HCT116 (cell line): ENCODE measurements around the gene GALNT17. TPM values are rescaled to one million over a fixed set of nuclear protein-coding genes. Genes with fewer than 3 reads are reported as not detected.

ENCODE experiments used
- ATAC-seq: fragments of 200-7000 bp; cut with Tn5 transposase; 2 replicates; pipeline ENCODE4 v1.9.1; 2020; ENCODE audit warnings: mild to moderate bottlenecking, moderate library complexity
- BruUV-seq: library from RNA; stranded (reverse); fragments of 400-500 nt; replicated peaks from 2 replicates; lab custom pipeline; 2021; lab: Mats Ljungman, UMichigan
- CTCF ChIA-PET: fragments of 300-600 bp; sonication (Branson Sonifier 250); formaldehyde crosslinking; loops from one replicate; lab custom pipeline; 2021; ENCODE audit warnings: antibody characterized with exemption; lab: Charles Lee
- POLR2A ChIA-PET: fragments of 300-600, 350-600 bp; sonication (Branson Sonifier 250); formaldehyde crosslinking; loops from one replicate; lab custom pipeline; 2021; ENCODE audit warnings: antibody characterized with exemption; lab: Charles Lee
- RAD21 ChIA-PET, 2 experiments: fragments of 300-600 bp; sonication (Branson Sonifier 250); formaldehyde crosslinking; loops; one replicate each; lab custom pipeline; 2023; ENCODE audit warnings: low total read pairs in 2 of 2; ENCODE audit not compliant: uncharacterized antibody in 2 of 2, unreplicated experiment in 2 of 2, low non-redundant PET in 1 of 2; lab: Charles Lee
- DNase-seq: peaks from one replicate; pipeline ENCODE4 v3.0.0-alpha.2; 2010; ENCODE audit warnings: low read depth, low spot score
- H2AFZ ChIP-seq: fragments of 200-600 bp; shearing (Covaris generic), sonication (generic); 2 replicates; pipeline ENCODE4 v1.6.1; 2017; ENCODE audit warnings: low read depth, mixed run types, mixed read lengths, antibody characterized with exemption, low read length; ENCODE audit not compliant: poor library complexity, severe bottlenecking
- H3K27ac ChIP-seq: 2 replicates; pipeline ENCODE4 v1.5.1; 2012; ENCODE audit warnings: low read depth, low read length
- H3K27me3 ChIP-seq: fragments of 200-600 bp; sonication (generic); 2 replicates; pipeline ENCODE4 v1.6.1; 2016; ENCODE audit warnings: mixed run types, low read length, mixed read lengths; ENCODE audit not compliant: insufficient read depth
- H3K36me3 ChIP-seq, 2 experiments: fragments of 200-500 bp in 1 of 2; fragments of 200-600 bp in 1 of 2; sonication (Bioruptor generic) in 1 of 2; sonication (generic) in 1 of 2; 2 replicates each; pipeline versions ENCODE4 v1.5.1 to v1.6.1; 2014 to 2016; ENCODE audit warnings: low read length in 2 of 2, inconsistent platforms in 1 of 2, mixed read lengths in 1 of 2, mixed run types in 1 of 2; ENCODE audit not compliant: insufficient read depth in 2 of 2, control insufficient read depth in 1 of 2
- H3K4me1 ChIP-seq, 2 experiments: fragments of 200-600 bp in 1 of 2; sonication (generic) in 1 of 2; 2 replicates each; pipeline versions ENCODE4 v1.5.1 to v1.6.1; 2012 to 2017; ENCODE audit warnings: low read length in 2 of 2, inconsistent platforms in 1 of 2, mild to moderate bottlenecking in 1 of 2, mixed read lengths in 1 of 2, mixed run types in 1 of 2, moderate library complexity in 1 of 2; ENCODE audit not compliant: insufficient read depth in 2 of 2, control insufficient read depth in 1 of 2
- H3K4me2 ChIP-seq: fragments of 200-600 bp; sonication (generic); 2 replicates; pipeline ENCODE4 v1.6.1; 2017; ENCODE audit warnings: mixed run types, low read length, mixed read lengths
- H3K4me3 ChIP-seq, 2 experiments: fragments of 200-600 bp in 1 of 2; sonication (generic) in 1 of 2; replicated peaks in 1 of 2; 2 replicates each; pipeline ENCODE4 v1.5.1; 2011 to 2016; ENCODE audit warnings: low read length in 2 of 2, control low read depth in 1 of 2, low read depth in 1 of 2, mild to moderate bottlenecking in 1 of 2, mixed read lengths in 1 of 2, mixed run types in 1 of 2
- H3K79me2 ChIP-seq: fragments of 200-600 bp; sonication (generic); 2 replicates; pipeline ENCODE4 v1.6.1; 2017; ENCODE audit warnings: mild to moderate bottlenecking, mixed run types, low read length, moderate library complexity, mixed read lengths; ENCODE audit not compliant: insufficient read depth
- H3K9ac ChIP-seq: fragments of 200-600 bp; sonication (generic); 2 replicates; pipeline ENCODE4 v1.6.1; 2016; ENCODE audit warnings: low read length, mixed read lengths
- H3K9me2 ChIP-seq: fragments of 200-600 bp; sonication (generic), shearing (Covaris generic); 2 replicates; pipeline ENCODE4 v1.6.1; 2017; ENCODE audit warnings: mixed run types, mild to moderate bottlenecking, moderate library complexity; ENCODE audit not compliant: insufficient read depth
- H3K9me3 ChIP-seq, 2 experiments: fragments of 200-500 bp in 1 of 2; fragments of 200-600 bp in 1 of 2; sonication (Bioruptor generic) in 1 of 2; sonication (generic) in 1 of 2; 2 replicates each; pipeline ENCODE4 v1.6.1; 2014 to 2017; ENCODE audit warnings: low read length in 2 of 2, mixed read lengths in 2 of 2, inconsistent platforms in 1 of 2, low read depth in 1 of 2, mild to moderate bottlenecking in 1 of 2, mixed run types in 1 of 2, moderate library complexity in 1 of 2; ENCODE audit not compliant: control insufficient read depth in 1 of 2, insufficient read depth in 1 of 2
- H4K20me1 ChIP-seq: fragments of 200-600 bp; sonication (generic), shearing (Covaris generic); 2 replicates; pipeline ENCODE4 v1.6.1; 2017; ENCODE audit warnings: mixed run types, mild to moderate bottlenecking, moderate library complexity; ENCODE audit not compliant: insufficient read depth
- ATF3 ChIP-seq: IDR thresholded peaks from 2 replicates; pipeline ENCODE4 v1.6.1; 2012
- CBX3 ChIP-seq: IDR thresholded peaks from 2 replicates; pipeline ENCODE4 v1.6.1; 2012; ENCODE audit warnings: low read depth
- CEBPB ChIP-seq: IDR thresholded peaks from 2 replicates; pipeline ENCODE4 v1.6.1; 2012; ENCODE audit warnings: low read depth
- EGR1 ChIP-seq: IDR thresholded peaks from 2 replicates; pipeline ENCODE4 v1.6.1; 2012; ENCODE audit warnings: low read depth
- ELF1 ChIP-seq: IDR thresholded peaks from 2 replicates; pipeline ENCODE4 v1.6.1; 2012; ENCODE audit warnings: low read depth, borderline replicate concordance
- EZH2 ChIP-seq: fragments of 200-600 bp; sonication (generic); IDR thresholded peaks from 2 replicates; pipeline ENCODE4 v1.6.1; 2017; ENCODE audit warnings: antibody characterized with exemption, mixed run types
- EZH2phosphoT487 ChIP-seq: fragments of 200-600 bp; IDR thresholded peaks from 2 replicates; pipeline ENCODE4 v1.6.1; 2018; ENCODE audit warnings: antibody characterized with exemption, borderline replicate concordance
- POLR2AphosphoS5 ChIP-seq: IDR thresholded peaks from 2 replicates; pipeline ENCODE4 v1.6.1; 2011; ENCODE audit warnings: mild to moderate bottlenecking, low read depth, low read length, moderate library complexity
- RAD21 ChIP-seq: IDR thresholded peaks from 2 replicates; pipeline ENCODE4 v1.6.1; 2012; ENCODE audit warnings: low read depth, mild to moderate bottlenecking
- REST ChIP-seq: IDR thresholded peaks from 2 replicates; pipeline ENCODE4 v1.6.1; 2012; ENCODE audit warnings: low read depth
- SIN3A ChIP-seq: IDR thresholded peaks from 2 replicates; pipeline ENCODE4 v1.6.1; 2012; ENCODE audit warnings: low read depth
- SP1 ChIP-seq: IDR thresholded peaks from 2 replicates; pipeline ENCODE4 v1.6.1; 2012; ENCODE audit warnings: low read depth
- TCF7L2 ChIP-seq: IDR thresholded peaks from 2 replicates; pipeline ENCODE4 v1.7.0; 2011; ENCODE audit warnings: borderline replicate concordance, inconsistent platforms; ENCODE audit not compliant: insufficient read depth, insufficient read length; ENCODE audit errors: extremely low read depth
- ZFX ChIP-seq: fragments of 450-650 bp; IDR thresholded peaks from 2 replicates; pipeline ENCODE4 v1.6.1; 2017
- intact Hi-C: fragments of 100-400 bp; cut with micrococcal nuclease; formaldehyde crosslinking; loops from 2 replicates; pipeline ENCODE4 v1.10.0; 2022
- total RNA-seq: library from RNA; stranded (reverse); gene quantifications from one replicate; pipeline ENCODE4 v1.2.1, GENCODE V29; 2021; ENCODE audit not compliant: unreplicated experiment
- TF ChIP-seq, protein P1 (sequence below): IDR thresholded peaks from 2 replicates; pipeline ENCODE4 v1.6.1; 2011; ENCODE audit warnings: mild to moderate bottlenecking, low read length, moderate library complexity; ENCODE audit not compliant: insufficient replicate concordance; ENCODE audit errors: extremely low read depth
- TF ChIP-seq, protein P2 (sequence below): IDR thresholded peaks from 2 replicates; pipeline ENCODE4 v1.6.1; 2012

The GALNT17 gene
- total RNA-seq, 1 experiment from 2014 or later: not detected

- TF ChIP-seq SP1 (no peak), ELF1 (no peak), SIN3A (no peak), EZH2phosphoT487 (no peak), EGR1 (no peak), ATF3 (no peak)
- TF ChIP-seq, protein P1, sequence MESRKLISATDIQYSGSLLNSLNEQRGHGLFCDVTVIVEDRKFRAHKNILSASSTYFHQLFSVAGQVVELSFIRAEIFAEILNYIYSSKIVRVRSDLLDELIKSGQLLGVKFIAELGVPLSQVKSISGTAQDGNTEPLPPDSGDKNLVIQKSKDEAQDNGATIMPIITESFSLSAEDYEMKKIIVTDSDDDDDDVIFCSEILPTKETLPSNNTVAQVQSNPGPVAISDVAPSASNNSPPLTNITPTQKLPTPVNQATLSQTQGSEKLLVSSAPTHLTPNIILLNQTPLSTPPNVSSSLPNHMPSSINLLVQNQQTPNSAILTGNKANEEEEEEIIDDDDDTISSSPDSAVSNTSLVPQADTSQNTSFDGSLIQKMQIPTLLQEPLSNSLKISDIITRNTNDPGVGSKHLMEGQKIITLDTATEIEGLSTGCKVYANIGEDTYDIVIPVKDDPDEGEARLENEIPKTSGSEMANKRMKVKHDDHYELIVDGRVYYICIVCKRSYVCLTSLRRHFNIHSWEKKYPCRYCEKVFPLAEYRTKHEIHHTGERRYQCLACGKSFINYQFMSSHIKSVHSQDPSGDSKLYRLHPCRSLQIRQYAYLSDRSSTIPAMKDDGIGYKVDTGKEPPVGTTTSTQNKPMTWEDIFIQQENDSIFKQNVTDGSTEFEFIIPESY: no peak
Measured at GRCh38 chr7:71687286-71687685, 555.3 kb downstream of the GALNT17 start (continued).

DNA sequence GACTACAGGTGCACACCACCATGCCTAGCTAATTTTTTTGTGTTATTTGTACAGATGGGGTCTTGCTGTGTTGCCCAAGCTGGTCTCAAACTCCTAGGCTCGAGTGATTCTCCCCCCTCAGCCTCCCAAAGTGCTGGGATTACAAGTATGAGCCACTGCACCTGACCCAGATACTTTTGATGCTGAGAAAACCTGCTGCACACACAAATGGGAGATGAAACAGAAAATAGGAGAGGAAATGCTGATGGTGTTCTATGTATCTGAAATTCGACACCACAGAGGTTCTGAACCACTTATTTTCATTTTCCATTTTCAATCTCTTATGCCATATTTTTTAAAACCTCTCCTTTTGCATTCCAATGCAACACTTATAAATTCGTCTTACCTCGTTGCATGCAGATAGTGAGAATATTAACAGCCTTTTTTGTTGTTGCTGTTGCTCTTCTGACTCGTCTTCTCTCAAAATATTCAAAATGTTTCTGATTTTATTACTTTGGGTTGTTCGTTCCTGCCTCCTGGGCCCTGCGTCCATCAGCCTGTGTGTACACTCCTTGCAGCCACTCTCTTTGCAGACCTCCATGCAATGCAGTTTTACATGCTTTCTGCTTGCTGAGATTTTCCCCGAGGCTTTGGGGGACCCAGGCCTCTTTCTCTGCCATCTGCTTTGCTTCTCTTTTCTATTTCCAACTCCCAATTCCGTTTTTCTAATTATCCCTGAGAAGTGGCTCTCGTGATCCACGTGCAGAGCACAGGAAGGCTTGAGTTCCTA, 556.1 kb downstream of the GALNT17 start:
- BruUV-seq: no TSS peak
- RAD21 ChIA-PET: no interaction called here
- POLR2A ChIA-PET: no interaction called here

More for the DNA sequence above, 556.1 kb downstream of the GALNT17 start:
- no peak overlapping the region for H3K4me3 ChIP-seq
- no peak for TF ChIP-seq TCF7L2
- no peak for TF ChIP-seq RAD21
- TF ChIP-seq, protein P1: no peak
- TF ChIP-seq, protein P2, sequence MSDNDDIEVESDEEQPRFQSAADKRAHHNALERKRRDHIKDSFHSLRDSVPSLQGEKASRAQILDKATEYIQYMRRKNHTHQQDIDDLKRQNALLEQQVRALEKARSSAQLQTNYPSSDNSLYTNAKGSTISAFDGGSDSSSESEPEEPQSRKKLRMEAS: no peak
- no peak for TF ChIP-seq POLR2AphosphoS5
- TF ChIP-seq EGR1: no peak
- no peak for TF ChIP-seq EZH2
- TF ChIP-seq CEBPB: no peak
- TF ChIP-seq ATF3: no peak
- TF ChIP-seq CBX3: no peak
- no peak for TF ChIP-seq EZH2phosphoT487
- no peak for TF ChIP-seq ZFX
- TF ChIP-seq REST: no peak
- TF ChIP-seq, all 23 proteins: peak for 0
- CTCF ChIA-PET: no interaction called here
- Histone ChIP-seq H3K4me2 (no peak overlapping the region), H3K4me1 (no peaks in the 10 kb centered on the region), H3K79me2 (no peaks in the 10 kb centered on the region), H3K27ac (no peak overlapping the region), H4K20me1 (no peaks in the 10 kb centered on the region), H3K9me2 (no peaks in the 10 kb centered on the region), H3K9ac (no peak overlapping the region), H3K9me3 (peaks cover 4 to 25% of the 10 kb centered on the region in 2 experiments; a peak in 2 of 4 replicates), H2AFZ (no peak overlapping the region), H3K27me3 (no peaks in the 10 kb centered on the region), H3K36me3 (no peaks in the 10 kb centered on the region)
- DNase-seq (no peak), ATAC-seq (no peak)
- intact Hi-C loops: no loop called here
